Activated T-helper 1 cell treated with anti-CD3 and anti-CD28 coated beads, Interleukin-12 subunit alpha, Interleukin-12 subunit beta, Interleukin-2, Interleukin-4 antibody, amounts not matched to agents 30 ng/mL and 10 ng/mL and 1 ng/mL, durations not matched to agents 14 hours and 24 hours and 36 hours (primary cell): Measurements from ENCODE around the gene ZBTB47. TPM values are rescaled to one million over a fixed set of nuclear protein-coding genes. Genes with fewer than 3 reads are reported as not detected.

ENCODE experiments used
- DNase-seq: peaks from one replicate; pipeline ENCODE4 v3.0.0; 2021; ENCODE audit warnings: low spot score
- H3K27ac Mint-ChIP-seq: one replicate; pipeline ENCODE4 v1.8.0; 2021; ENCODE audit warnings: mild to moderate bottlenecking, mixed read lengths
- H3K27me3 Mint-ChIP-seq: one replicate; pipeline ENCODE4 v1.8.0; 2022; ENCODE audit warnings: mild to moderate bottlenecking, moderate library complexity, mixed read lengths; ENCODE audit not compliant: insufficient read depth
- H3K36me3 Mint-ChIP-seq: one replicate; pipeline ENCODE4 v1.8.0; 2021; ENCODE audit warnings: low read depth, mixed read lengths
- H3K4me1 Mint-ChIP-seq: one replicate; pipeline ENCODE4 v1.8.0; 2021; ENCODE audit warnings: low read depth, mixed read lengths
- H3K4me3 Mint-ChIP-seq: one replicate; pipeline ENCODE4 v1.8.0; 2021; ENCODE audit warnings: mild to moderate bottlenecking, moderate library complexity, mixed read lengths
- H3K9me3 Mint-ChIP-seq: one replicate; pipeline ENCODE4 v1.8.0; 2021; ENCODE audit warnings: mixed read lengths
- intact Hi-C: fragments of 100-400 bp; cut with micrococcal nuclease; formaldehyde crosslinking; loops from one replicate; pipeline ENCODE4 v1.15.1; 2024
- total RNA-seq: library from RNA; stranded (reverse); gene quantifications from 2 replicates; pipeline ENCODE4 v1.2.3, GENCODE V29; 2022

The ZBTB47 gene
- total RNA-seq, 1 donor from 2014 or later: 1.8 TPM

DNA sequence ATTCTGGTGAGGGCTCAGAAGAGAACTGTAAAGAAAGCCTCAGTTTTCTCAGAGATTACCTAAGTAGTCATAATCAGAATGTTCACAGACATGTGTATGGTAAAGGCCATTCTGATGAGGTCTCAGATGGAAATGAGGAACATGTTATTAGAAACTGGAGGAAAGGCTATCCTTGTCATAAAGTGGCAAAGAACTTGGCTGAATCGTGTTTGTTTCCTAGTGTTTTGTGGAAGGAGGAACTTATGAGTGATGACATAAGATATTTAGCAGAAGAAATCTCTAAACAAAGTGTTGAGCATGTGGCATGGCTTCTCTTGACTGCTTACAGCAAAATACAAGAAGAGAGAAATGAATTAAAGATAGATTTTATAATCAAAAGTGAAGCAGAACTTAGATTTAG lies 19.0 kb downstream of the ZBTB47 start:
- H3K27ac Mint-ChIP-seq: no peak overlapping the region
- intact Hi-C loops: no loop called here
- no peak for DNase-seq

DNA sequence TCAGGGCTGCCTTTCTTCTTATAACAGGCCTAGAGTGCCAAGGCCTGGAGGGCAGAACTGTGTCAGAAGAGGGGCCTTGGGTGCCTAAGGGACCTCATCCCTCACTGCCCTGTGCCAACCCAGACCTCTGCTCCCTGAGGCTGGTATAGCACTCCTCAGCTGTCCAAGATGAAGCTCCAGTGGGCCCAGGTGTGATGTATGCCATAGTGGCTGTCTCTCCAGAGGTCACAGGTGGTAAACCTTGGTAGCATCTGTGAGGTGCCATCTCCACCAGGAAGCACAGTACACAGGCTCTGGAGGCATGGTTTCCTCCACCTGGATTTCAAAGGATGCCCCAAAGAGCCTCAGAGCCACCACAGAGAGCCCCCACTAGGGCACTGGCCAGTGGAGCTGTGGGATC lies 19.6 kb downstream of the ZBTB47 start:
- Mint-ChIP-seq H3K27ac (no peak overlapping the region), H3K27me3 (peaks cover 9% of the 10 kb centered on the region), H3K36me3 (no peaks in the 10 kb centered on the region), H3K9me3 (peaks cover 23% of the 10 kb centered on the region), H3K4me1 (no peaks in the 10 kb centered on the region), H3K4me3 (no peak overlapping the region)
- intact Hi-C loops: no loop called here
- no peak for DNase-seq

More for the DNA sequence above, 19.0 kb downstream of the ZBTB47 start:
- Mint-ChIP-seq H3K27me3 (peaks cover 9% of the 10 kb centered on the region), H3K9me3 (peaks cover 17% of the 10 kb centered on the region), H3K4me3 (no peak overlapping the region), H3K36me3 (no peaks in the 10 kb centered on the region), H3K4me1 (no peaks in the 10 kb centered on the region)

DNA sequence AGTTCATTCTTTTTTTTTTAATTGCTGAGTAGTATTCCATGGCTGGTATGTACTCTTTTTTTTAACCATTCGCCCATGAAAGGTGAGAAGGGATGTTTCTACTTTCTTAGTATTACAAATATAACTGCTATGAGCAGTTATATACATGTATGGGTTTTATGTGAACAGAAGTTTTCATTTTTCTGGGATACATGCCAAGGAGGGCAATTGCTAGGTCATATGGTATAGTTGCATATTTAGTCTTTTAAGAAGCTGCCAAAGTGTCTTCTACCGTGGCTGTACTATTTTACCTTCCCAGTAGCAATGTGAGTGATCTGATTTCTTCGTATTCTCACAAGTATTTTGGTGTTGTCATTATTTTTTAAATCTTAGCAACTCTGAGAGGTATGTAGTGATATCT lies 20.6 kb downstream of the ZBTB47 start:
- no peak overlapping the region for H3K4me3 Mint-ChIP-seq
- H3K27ac Mint-ChIP-seq: no peak overlapping the region
- peaks cover 25% of the 10 kb centered on the region for H3K9me3 Mint-ChIP-seq
- no peaks in the 10 kb centered on the region for H3K36me3 Mint-ChIP-seq
- no peaks in the 10 kb centered on the region for H3K4me1 Mint-ChIP-seq
- DNase-seq: no peak
- intact Hi-C loops: no loop called here
- peaks cover 14% of the 10 kb centered on the region for H3K27me3 Mint-ChIP-seq

DNA sequence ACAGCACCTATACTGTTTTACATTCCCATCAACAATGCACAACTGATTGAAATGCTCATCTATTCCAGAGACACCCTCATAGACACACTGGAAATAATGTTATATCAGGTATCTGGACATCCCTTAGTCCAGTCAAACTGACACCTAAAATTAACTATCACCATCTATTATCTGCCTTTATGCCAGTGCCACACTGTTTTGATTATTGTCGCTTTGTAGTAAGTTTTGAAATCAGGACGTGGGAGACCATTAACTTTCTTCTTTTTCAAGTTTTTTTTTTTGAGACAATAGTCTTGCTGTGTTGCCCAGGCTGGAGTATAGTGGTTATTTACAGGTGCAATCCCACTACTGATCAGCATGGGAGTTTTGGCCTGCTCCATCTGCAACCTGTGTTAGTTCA lies 22.4 kb downstream of the ZBTB47 start:
- no peak for DNase-seq
- Mint-ChIP-seq H3K36me3 (no peaks in the 10 kb centered on the region), H3K27me3 (peaks cover 14% of the 10 kb centered on the region), H3K27ac (no peak overlapping the region), H3K4me1 (no peaks in the 10 kb centered on the region), H3K9me3 (peaks cover 25% of the 10 kb centered on the region), H3K4me3 (no peak overlapping the region)
- intact Hi-C loops: no loop called here

DNA sequence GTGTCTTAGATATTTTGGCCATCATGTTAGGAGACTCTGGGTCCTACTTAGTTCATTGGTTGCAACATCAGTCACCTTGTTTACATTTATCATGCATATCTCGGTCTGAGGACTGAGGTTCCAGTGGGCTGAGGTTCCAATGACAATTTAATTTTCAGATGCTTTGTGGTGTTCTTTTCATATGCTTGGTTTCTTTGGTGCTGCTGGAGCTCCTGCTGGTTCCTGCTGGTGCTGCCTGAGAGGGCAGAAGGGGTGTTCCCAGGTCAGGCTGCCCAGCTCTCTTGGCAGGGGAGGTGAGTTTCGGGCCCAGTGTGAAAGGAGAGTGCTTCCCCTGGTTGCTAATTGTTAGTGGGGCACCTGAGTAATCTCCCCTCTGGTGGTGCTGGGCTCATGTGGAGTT lies 24.9 kb downstream of the ZBTB47 start:
- Mint-ChIP-seq H3K4me1 (no peaks in the 10 kb centered on the region), H3K27me3 (peaks cover 20% of the 10 kb centered on the region), H3K36me3 (no peaks in the 10 kb centered on the region), H3K9me3 (peaks cover 25% of the 10 kb centered on the region), H3K4me3 (no peak overlapping the region), H3K27ac (no peak overlapping the region)
- intact Hi-C loops: no loop called here
- no peak for DNase-seq

DNA sequence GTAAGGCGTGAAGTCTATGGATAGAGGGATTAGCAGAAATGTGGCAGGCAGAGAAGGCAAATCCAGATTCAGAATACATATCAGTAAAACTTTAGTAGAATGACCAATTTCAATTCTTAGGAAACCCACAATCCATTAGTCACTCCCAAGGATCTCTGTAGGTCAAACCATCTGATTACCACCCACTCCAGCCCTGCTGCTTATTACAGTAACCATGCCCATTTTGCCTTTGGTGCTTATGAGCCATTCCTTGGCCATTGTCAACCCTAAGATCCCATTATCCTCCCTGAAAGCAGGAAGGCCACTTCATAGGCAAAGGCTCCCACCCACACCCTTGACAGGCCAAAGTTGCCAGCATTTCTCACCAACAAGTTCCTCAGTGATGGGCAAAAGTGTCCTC lies 26.8 kb downstream of the ZBTB47 start:
- Mint-ChIP-seq H3K4me1 (no peaks in the 10 kb centered on the region), H3K4me3 (no peak overlapping the region), H3K9me3 (peaks cover 25% of the 10 kb centered on the region), H3K27ac (no peak overlapping the region), H3K36me3 (no peaks in the 10 kb centered on the region), H3K27me3 (peaks cover 19% of the 10 kb centered on the region)
- DNase-seq: no peak
- intact Hi-C loops: no loop called here

DNA sequence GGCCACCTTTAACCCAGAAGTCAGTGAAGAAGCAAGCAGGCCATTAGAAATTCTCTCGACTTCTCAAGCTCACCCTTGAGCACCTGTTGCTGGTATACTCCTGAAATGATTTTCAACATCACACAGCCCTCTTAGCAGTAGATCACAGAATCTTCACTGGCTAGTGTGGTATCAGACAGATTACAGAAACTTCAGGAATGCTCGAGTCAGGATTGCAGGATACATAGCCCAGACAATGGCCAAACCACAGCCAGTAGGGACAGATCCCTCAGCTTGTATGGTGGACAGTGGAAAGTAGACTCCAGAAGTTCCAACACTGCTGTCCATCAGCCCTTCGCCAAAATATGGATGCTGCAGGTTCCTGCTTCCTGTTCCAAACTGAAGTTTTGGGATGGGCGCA lies 27.3 kb downstream of the ZBTB47 start:
- peaks cover 2% of the 10 kb centered on the region for H3K4me1 Mint-ChIP-seq
- intact Hi-C loops: no loop called here
- H3K4me3 Mint-ChIP-seq: no peak overlapping the region

DNA sequence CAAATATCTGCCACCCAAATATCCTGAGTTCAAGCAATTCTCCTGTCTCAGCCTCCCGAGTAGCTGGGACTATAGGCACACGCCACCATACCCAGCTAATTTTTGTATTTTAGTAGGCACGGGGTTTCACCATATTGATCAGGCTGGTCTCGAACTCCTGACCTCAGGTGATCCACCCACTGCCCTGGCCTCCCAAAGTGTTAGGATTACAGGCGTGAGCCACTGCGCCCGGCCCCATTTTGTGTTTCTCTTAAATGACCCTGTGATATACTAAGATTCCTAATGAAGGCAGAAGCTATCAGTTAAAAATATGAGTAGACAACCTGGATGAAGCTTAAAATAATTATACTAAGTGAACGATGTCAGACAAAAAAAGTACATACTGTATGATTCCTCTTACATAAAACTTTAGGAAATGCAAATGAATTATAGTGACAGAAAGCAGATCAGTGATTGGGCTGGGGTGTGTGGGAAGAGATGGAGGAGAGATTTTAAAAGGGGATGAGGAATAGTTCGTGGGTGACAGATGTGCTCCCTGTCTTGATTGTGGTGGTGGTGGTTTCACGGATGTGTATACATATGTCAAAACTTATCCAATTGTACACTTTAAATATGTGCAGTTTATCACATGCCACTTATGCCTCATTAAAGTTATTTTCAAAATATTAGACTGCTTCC lies 28.0 kb downstream of the ZBTB47 start:
- no peak overlapping the region for H3K27ac Mint-ChIP-seq
- peaks cover 16% of the 10 kb centered on the region for H3K27me3 Mint-ChIP-seq
- no peaks in the 10 kb centered on the region for H3K36me3 Mint-ChIP-seq
- peaks cover 17% of the 10 kb centered on the region for H3K9me3 Mint-ChIP-seq
- no peak for DNase-seq
- H3K4me1 Mint-ChIP-seq: peaks cover 5% of the 10 kb centered on the region
- intact Hi-C loops: no loop called here
- no peak overlapping the region for H3K4me3 Mint-ChIP-seq

More for the DNA sequence above, 27.3 kb downstream of the ZBTB47 start:
- no peak overlapping the region for H3K27ac Mint-ChIP-seq
- DNase-seq: no peak
- H3K36me3 Mint-ChIP-seq: no peaks in the 10 kb centered on the region
- H3K9me3 Mint-ChIP-seq: peaks cover 24% of the 10 kb centered on the region
- peaks cover 19% of the 10 kb centered on the region for H3K27me3 Mint-ChIP-seq

DNA sequence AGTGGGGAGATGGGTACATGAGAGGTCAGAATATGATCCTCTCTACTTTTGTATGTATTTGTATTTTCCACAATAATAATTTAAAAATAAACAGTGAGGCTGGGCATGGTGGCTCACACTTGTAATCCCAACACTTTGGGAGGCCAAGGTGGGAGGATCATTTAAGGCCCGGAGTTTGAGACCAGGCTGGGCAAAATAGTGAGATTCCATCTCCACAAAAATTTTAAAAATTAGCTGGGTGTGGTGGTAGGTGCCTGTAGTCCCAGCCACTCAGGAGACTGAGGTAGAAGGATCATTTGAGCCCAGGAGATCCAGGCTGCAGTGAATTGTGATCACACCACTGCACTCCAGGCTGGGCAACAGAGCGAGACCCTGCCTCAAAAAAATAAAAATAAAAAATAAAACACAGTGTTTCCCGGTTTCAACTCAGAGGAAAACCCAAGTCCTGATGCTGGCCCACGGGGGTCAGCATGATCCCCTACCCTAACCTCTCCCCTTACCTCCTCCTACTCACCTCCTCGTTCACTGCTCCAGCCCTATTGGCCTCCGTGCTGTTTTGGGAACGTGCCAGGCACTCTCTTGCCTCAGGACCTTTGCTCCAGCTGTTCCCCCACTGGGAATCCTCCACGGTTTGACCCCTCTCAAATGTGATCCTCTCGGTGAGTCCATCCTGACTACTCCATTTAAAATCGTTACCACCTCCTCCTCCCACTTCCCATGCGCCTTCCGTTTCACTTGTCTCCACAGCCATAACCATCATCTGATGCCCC lies 29.0 kb downstream of the ZBTB47 start:
- H3K9me3 Mint-ChIP-seq: peaks cover 7% of the 10 kb centered on the region
- intact Hi-C loops: no loop called here
- no peaks in the 10 kb centered on the region for H3K36me3 Mint-ChIP-seq
- H3K4me1 Mint-ChIP-seq: peaks cover 5% of the 10 kb centered on the region
- H3K27ac Mint-ChIP-seq: peak overlapping the region; percentile 11
- H3K4me3 Mint-ChIP-seq: no peak overlapping the region
- DNase-seq: no peak
- peaks cover 19% of the 10 kb centered on the region for H3K27me3 Mint-ChIP-seq

DNA sequence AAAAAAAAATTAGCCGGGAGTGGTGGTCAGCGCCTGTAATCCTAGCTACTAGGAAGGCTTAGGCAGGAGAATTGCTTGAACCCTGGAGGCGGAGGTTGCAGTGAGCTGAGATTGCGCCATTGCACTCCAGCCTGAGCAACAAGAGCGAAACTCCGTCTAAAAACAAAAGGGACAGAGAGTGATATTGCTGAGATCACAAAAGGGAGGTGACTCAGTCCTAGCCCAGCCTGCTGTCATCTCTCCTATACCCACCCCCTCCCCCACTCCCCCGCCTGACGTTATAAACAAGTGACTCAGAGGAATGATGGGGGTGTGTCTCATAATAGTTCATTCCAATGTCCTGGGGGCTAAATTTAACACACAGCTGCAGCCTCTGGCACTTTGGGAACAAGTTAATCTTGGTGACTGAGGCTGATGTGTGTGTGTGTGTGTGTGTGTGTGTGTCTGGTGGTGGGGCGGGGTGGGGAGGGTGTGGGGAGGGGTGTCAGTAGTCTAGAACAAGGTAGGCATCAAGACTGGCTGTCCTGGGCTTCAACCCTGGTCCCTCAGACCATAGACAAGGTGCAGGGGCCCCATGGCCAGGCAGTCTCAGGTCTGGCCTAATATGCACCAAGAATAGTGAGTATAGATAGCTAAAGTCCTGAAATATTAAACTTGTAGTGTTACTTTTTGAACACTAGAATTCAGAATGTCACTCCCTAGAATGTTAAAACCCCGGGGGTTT lies 30.5 kb downstream of the ZBTB47 start:
- DNase-seq: no peak
- Mint-ChIP-seq H3K36me3 (no peaks in the 10 kb centered on the region), H3K9me3 (no peaks in the 10 kb centered on the region), H3K4me1 (peaks cover 5% of the 10 kb centered on the region), H3K27ac (no peak overlapping the region), H3K4me3 (no peak overlapping the region), H3K27me3 (peaks cover 15% of the 10 kb centered on the region)
- intact Hi-C loops: loop anchor here (1.0 kb wide), 1 partner anchor 46 kb away; no protein-coding TSS in a partner anchor

DNA sequence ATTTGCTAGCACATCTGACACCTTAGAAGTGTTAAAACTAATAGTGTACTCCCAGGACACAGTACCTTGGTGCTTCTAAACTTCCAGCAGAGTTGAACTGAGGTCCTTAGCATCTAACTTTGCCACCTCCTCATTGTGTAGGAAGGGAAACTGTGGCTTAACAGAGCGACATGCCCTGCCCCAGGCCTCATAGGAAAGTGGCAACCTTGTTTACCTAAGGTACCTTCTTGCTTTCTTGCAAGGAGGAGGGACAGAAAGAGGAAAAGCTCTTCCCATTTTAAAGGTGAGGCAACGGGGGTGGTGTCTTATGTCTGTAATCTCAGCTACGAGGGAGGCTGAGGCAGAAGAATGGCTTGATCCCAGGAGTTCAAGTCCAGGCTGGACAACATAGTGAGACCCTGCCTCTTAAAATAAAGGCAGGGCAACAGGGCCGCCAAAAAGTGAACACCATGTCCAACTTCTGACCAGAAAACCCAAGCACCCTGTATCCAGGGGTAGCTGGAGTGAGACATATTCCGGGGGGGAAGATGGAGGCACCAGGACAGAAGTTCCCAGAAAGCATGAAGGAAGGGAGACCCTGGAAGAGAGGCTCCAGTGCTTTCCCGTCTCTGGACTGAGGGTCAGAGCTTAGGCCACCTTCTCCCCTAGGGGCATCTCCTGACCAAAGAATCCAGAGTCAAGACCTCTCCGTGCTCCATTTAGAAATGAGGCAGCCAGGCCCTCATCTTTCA lies 31.3 kb downstream of the ZBTB47 start:
- Mint-ChIP-seq H3K27me3 (peaks cover 14% of the 10 kb centered on the region), H3K4me3 (no peak overlapping the region), H3K9me3 (no peaks in the 10 kb centered on the region), H3K4me1 (peaks cover 5% of the 10 kb centered on the region), H3K36me3 (no peaks in the 10 kb centered on the region), H3K27ac (no peak overlapping the region)
- intact Hi-C loops: loop anchor here (1.0 kb wide), 1 partner anchor 46 kb away; no protein-coding TSS in a partner anchor
- DNase-seq: no peak

DNA sequence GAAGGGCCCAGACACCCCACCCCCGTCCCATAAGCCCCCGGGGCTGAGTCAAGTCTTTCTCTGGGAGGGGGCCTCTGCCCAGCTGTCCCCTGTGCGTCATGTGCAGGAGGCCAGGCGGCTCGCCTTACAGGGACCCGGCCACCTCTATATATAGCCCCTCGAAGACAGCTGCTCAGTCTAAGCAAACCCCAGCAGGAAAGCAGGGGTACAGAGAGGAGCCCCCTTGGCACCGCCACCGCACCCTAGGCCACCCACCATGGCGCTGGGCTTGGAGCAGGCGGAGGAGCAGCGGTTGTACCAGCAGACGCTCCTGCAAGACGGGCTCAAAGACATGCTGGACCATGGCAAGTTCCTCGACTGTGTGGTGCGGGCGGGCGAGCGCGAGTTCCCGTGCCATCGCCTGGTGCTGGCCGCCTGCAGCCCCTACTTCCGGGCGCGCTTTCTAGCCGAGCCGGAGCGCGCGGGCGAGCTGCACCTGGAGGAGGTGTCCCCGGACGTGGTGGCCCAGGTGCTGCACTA lies 31.9 kb downstream of the ZBTB47 start, which contains the start of gene KLHL40:
KLHL40 (plus strand) TSS at position 175 of the 519 bp plus-strand sequence; CDS start at position 257, 82 bp downstream.
- Mint-ChIP-seq H3K27ac (no peak within 1 kb of the TSS), H3K4me3 (no peak within 1 kb of the TSS)
- intact Hi-C loops: no loop called here

More for the DNA sequence above, 31.9 kb downstream of the ZBTB47 start, which contains the start of gene KLHL40:
- DNase-seq: no peak
- Mint-ChIP-seq H3K9me3 (no peaks in the 10 kb centered on the region), H3K4me1 (peaks cover 5% of the 10 kb centered on the region), H3K36me3 (no peaks in the 10 kb centered on the region), H3K27me3 (peaks cover 14% of the 10 kb centered on the region)
